HG03457 (cell line): ENCODE data around the gene GTF2H2.
"Not testable (repeated sequence)": the region's sequence is repeated elsewhere in the genome, so short reads cannot be mapped to it uniquely, and the experiment has no call there.

Source experiments
- ATAC-seq: cut with Tn5 transposase; IDR thresholded peaks from one replicate; pipeline ENCODE4 v1.9.1; 2021; ENCODE audit warnings: moderate number of reproducible peaks; ENCODE audit not compliant: unreplicated experiment

The GTF2H2 gene

GRCh38 chr5:71013575-71013974, 53.9 kb downstream of the GTF2H2 start:
- ATAC-seq, result no peak

DNA sequence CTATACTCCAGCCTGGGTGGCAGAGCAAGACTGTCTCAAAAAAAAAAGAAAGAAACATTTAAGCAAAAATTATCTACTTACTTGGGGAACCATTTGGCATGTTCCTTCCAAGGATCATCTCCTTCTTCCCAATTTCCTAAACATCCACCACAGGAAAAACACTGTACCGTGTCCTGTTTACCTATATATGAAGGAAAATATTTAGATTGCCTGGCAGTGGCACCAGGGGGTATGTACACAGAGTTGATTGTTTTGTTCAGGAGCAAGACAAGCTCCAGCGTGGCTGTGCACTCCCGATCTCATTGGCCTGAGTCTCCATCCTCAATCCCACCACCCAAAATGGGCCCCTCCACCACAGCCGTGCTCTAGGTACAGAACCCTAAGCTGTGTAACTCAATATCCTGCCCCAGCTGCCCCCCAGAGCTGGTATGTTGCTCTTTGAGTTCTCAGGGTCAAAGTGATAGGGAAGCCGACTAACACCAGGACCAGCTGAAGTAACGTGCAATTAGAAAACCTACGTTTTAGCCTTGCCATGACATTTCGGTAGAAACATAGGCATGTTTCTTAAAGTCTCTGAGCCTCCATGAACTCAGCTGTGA, 56.2 kb downstream of the GTF2H2 start:
- ATAC-seq, result no peak

GRCh38 chr5:71006983-71007382, 60.5 kb downstream of the GTF2H2 start:
- not testable (repeated sequence) for ATAC-seq
